OCI-LY3 (cell line): ENCODE data around the gene MPC1.

Experiments
- EZH2phosphoT487 ChIP-seq: fragments of 200-600 bp; shearing (Covaris generic); IDR thresholded peaks from 2 replicates; pipeline ENCODE4 v1.6.1; 2018; ENCODE audit warnings: antibody characterized with exemption, mixed run types, low read depth
- TF ChIP-seq, protein P1 (sequence below): fragments of 200-600, 300-600 bp; sonication (generic); IDR thresholded peaks from 2 replicates; pipeline ENCODE4 v1.5.1; 2014; ENCODE audit warnings: antibody characterized with exemption, low read length, low read depth

DNA sequence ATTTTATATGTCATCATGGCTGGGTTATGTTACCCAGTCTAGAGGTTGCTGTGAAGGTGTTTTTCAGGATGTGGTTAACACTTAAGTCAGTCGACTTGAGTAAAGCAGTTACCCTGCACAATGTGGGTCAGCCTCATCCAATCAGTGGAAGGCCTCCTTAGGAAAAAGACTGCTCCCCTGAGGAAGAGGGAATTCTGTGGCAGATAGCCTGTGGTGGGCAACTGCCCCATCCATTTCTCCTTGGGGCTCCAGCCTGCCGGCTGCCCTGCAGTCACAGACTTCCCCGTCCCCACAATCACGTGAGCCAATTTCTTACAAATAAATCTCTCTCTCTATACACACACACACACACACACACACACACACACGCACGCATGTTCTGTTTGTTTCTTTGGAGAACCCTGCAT is 34.5 kb upstream of the MPC1 start:
- TF ChIP-seq, protein P1, sequence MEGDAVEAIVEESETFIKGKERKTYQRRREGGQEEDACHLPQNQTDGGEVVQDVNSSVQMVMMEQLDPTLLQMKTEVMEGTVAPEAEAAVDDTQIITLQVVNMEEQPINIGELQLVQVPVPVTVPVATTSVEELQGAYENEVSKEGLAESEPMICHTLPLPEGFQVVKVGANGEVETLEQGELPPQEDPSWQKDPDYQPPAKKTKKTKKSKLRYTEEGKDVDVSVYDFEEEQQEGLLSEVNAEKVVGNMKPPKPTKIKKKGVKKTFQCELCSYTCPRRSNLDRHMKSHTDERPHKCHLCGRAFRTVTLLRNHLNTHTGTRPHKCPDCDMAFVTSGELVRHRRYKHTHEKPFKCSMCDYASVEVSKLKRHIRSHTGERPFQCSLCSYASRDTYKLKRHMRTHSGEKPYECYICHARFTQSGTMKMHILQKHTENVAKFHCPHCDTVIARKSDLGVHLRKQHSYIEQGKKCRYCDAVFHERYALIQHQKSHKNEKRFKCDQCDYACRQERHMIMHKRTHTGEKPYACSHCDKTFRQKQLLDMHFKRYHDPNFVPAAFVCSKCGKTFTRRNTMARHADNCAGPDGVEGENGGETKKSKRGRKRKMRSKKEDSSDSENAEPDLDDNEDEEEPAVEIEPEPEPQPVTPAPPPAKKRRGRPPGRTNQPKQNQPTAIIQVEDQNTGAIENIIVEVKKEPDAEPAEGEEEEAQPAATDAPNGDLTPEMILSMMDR, result no peak
- TF ChIP-seq EZH2phosphoT487, result no peak
